Ammon's horn (tissue), 1 donor: Measurements from ENCODE around the gene MARCHF11.

Experiments
- DNase-seq: peaks from one replicate; pipeline ENCODE4 v3.0.0-alpha.2; 2016; ENCODE audit warnings: low spot score

MARCHF11 gene

GRCh38 chr5:16179511-16179935 lies at the start of gene MARCHF11:
Gene MARCHF11, minus strand, starts transcription at chr5:16179791. Its CDS starts 216 bp downstream, at chr5:16179575.
- no peak for DNase-seq

GRCh38 chr5:16225927-16226326 lies 46.3 kb upstream of the MARCHF11 start:
- no peak for DNase-seq

- no peak for DNase-seq
Measured at GRCh38 chr5:16192311-16192710, 12.7 kb upstream of the MARCHF11 start.

GRCh38 chr5:16180789-16181082 lies 1.1 kb upstream of the MARCHF11 start:
- DNase-seq: no peak

- no peak for DNase-seq
Measured at GRCh38 chr5:16179936-16180788, 571 bp upstream of the MARCHF11 start.

GRCh38 chr5:16178745-16179372 lies 732 bp downstream of the MARCHF11 start:
- peak; percentile 62 for DNase-seq

GRCh38 chr5:16169550-16169949 lies 10.0 kb downstream of the MARCHF11 start:
- no peak for DNase-seq

- peak; percentile 83 for DNase-seq
Measured at GRCh38 chr5:16160706-16161105, 18.9 kb downstream of the MARCHF11 start.

GRCh38 chr5:16159636-16160035 lies 20.0 kb downstream of the MARCHF11 start:
- DNase-seq: no peak

- no peak for DNase-seq
Measured at GRCh38 chr5:16156152-16156551, 23.4 kb downstream of the MARCHF11 start.

GRCh38 chr5:16152601-16153568 lies 26.7 kb downstream of the MARCHF11 start:
- DNase-seq: no peak

GRCh38 chr5:16149621-16150020 lies 30.0 kb downstream of the MARCHF11 start:
- no peak for DNase-seq

GRCh38 chr5:16147179-16147900 lies 32.3 kb downstream of the MARCHF11 start:
- no peak for DNase-seq

GRCh38 chr5:16144416-16144815 lies 35.2 kb downstream of the MARCHF11 start:
- no peak for DNase-seq

- no peak for DNase-seq
Measured at GRCh38 chr5:16143361-16144049, 36.1 kb downstream of the MARCHF11 start.

- DNase-seq: no peak
Measured at GRCh38 chr5:16140944-16141343, 38.6 kb downstream of the MARCHF11 start.

- DNase-seq: no peak
Measured at GRCh38 chr5:16140417-16140816, 39.2 kb downstream of the MARCHF11 start.

- DNase-seq: no peak
Measured at GRCh38 chr5:16137177-16137576, 42.4 kb downstream of the MARCHF11 start.

- DNase-seq: no peak
Measured at GRCh38 chr5:16135506-16135905, 44.1 kb downstream of the MARCHF11 start.

- no peak for DNase-seq
Measured at GRCh38 chr5:16135003-16135402, 44.6 kb downstream of the MARCHF11 start.

- no peak for DNase-seq
Measured at GRCh38 chr5:16134204-16134603, 45.4 kb downstream of the MARCHF11 start.
